GM21717 (cell line): ENCODE data around the gene MFAP5.
"Not testable (repeated sequence)": the region's sequence is repeated elsewhere in the genome, so short reads cannot be mapped to it uniquely, and the experiment has no call there.

ENCODE experiments used
- ATAC-seq: cut with Tn5 transposase; IDR thresholded peaks from one replicate; pipeline ENCODE4 v1.9.1; 2021; ENCODE audit warnings: mild to moderate bottlenecking, moderate library complexity; ENCODE audit not compliant: unreplicated experiment

The MFAP5 gene

DNA sequence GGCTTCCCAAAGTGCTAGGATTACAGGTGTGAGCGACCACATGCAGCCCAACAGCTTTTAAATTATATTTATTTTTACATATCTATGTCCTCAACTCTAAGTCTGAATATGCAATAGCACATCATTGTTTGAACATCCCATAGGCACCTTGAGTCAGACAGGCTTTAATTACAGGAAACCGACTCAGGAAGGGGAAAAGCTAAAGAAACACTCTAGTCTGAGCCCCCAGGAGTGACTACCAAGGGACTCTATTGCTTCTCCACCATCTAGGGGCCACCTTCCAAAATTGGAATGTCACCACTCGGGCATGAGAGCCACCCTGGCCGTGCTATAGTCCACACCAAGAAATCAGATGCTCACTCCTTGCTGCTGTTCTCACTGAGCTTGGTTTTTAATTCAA, 14.0 kb upstream of the MFAP5 start:
- ATAC-seq: no peak

DNA sequence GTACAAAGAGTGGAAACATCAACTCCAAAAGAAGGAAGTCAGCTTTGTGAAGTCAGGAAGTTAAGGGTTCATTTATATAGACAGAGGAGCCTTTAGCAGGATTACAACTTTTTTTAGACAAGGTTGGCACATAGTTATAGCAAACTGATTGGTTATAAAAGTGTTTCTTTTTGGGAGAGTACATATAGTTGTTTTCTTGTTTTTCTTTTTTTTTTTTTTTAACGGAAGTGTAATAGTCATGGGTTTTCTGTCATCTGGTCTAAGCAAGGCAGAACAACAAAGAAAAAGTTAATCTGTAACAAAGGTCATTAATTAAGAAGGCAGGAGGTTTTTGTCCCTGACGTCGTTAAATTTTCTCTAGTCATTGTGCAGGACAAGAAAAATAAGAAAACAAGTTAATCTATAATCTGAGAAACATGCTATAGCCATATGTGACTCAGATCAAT, 13.0 kb upstream of the MFAP5 start:
- ATAC-seq: no peak

DNA sequence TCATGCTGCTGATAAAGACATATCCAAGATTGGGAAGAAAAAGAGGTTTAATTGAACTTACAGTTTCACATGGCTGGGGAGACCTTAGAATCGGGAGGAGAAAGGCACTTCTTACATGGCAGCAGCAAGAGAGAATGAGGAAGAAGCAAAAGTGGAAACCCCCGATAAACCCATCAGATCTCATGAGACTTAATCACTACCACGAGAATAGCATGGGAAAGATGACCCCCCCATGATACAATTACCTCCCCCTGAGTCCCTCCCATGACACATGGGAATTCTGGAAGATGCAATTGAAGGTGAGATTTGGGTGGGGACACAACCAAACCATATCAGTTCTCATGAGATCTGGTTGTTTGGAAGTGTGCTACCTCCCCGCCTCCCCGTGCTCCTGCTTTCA, 9.8 kb upstream of the MFAP5 start:
- no peak for ATAC-seq

DNA sequence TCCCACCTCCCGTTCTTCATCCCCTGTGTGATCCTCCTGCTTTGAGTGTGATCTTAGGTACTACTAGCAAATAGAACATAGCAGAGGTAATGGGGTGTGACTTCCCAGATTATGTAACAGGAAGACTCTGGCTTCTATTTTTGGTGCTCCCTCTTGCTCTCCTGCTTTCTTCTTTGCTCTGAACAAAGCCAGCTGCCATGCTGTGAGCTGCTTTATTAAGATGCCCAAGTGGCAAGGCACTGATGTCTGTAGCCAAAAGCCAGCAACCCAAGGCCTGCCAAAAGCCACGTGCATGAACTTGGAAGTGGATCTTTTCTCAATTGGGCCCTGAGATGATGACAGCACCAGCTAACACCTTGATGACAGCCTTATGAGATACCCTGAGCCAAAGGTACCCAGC, 5.8 kb upstream of the MFAP5 start:
- no peak for ATAC-seq

DNA sequence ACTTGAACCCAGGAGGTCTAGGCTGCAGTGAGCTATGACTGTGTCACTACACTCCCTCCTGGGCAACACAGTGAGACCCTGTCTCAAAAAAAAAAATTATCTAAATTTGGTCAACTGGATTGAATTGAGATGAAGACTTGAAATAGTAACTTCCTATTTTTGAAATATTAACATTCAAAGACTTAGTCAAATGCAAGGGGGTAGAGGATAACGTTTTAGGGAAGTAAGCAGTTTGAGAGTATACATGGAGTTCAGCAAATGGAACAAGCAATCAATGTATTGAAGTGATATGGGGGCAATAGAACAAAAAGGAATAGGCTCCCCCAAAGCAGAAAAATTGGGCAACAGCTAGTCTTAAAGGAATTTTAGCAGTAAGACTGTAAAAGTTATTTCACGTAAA, 4.6 kb upstream of the MFAP5 start:
- no peak for ATAC-seq

DNA sequence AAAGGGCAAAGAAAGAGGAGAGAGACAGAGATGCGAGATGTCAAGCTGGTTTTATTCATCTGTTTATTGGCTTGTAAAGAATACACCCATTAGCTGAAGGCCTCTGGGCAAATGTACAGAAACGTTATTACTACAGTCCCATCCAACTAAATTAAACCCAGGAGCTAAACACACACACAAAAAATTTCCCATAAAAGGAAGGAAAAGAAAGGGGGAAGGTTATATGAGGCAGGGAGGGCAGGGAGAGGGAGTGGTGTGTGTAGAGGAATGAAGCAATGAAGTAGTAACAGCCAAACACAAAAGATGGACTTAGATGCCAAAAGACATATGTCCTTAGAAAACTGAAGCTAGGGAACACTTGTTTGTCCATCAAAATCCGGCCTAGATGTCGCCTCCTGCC, 3.1 kb upstream of the MFAP5 start:
- ATAC-seq: no peak

DNA sequence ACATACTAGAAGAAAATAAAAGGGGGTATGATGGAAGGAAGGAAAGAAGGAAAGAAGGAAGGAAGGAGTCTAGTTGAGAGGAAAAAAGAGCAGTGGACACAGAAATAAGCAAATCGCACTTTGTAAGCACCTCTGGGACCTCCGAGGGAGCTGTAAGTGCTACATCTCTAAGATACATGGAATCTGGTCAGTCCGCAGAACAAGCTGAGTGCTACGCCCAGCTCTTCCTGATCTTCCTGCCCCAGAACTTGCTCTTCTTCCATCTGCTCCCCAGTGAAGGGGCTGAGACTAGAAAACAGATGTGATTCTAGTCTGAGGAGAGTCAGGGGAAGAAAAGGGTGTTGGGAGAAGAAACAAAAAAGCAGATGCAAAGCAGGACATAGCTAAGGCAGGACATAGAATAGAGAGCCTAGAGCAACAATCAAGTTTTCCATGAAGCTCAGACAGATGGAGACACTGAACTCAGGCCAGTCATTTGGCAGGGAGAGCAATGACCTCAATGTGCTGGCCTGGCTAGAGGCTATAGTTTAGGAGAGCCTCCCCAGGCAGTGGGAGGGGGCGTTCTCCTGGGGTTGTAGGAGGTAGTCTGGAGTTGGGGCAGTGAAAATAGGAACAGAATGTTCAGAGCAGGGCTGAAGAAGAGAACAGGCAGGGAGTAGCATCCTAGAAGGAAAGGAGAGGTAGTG, 1.7 kb upstream of the MFAP5 start:
- no peak for ATAC-seq

DNA sequence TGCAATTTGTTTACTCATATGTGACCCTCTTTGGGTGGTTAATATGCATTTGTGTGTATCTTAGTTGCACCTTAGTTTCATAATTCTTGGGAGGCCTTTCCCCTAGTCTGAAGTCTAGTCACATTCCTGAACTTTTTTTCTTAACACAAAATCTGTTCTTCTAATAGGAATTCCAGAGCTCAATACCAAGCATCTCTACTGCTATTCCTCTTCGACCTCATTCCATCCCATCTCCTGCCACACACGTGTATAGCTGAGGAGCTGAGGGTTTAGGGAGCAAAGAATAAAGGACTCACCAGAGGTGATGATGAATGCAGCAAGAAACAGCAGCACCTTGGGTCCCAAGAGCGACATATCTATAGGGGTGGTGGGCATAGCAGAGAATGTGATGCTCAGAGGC, 875 bp downstream of the MFAP5 start:
- ATAC-seq: no peak

DNA sequence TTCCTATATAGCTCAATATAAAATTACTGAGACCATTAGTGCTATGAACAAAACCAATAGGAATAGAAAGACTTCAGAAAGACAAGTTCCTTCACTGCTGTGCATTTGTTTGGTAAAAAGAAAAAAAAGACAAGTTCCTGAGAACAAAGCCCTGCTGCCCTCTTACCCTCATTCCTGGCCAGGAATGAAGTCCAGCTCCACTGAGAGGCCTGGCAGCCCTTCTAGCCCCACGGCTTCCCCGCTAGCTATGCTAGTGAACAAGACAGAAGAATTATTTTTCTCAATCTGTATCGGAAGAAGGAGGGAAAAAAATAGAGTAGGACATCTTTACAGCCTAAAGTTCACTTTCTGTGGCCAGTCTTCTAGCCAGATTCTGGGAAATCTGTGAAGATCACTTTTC, 1.6 kb downstream of the MFAP5 start:
- no peak for ATAC-seq

DNA sequence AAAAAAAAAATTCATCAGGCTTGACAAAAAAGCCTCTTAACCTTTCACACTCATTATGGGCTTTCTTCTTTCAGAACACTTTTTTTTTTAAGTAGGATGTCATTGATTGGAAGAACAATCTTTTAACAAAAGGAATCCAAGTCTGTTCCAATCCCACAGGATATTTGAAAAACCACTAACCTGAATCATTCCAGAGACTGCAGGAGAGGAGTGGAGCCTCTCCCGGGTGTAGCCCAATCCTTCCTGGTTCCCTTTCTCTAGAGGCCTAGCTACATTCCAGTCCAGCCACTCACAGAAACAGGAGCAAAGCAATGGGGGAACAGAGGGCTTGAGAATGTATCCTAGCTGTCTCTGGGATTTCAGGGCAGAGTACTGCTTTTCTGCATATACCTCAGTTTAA, 4.3 kb downstream of the MFAP5 start:
- ATAC-seq: no peak

DNA sequence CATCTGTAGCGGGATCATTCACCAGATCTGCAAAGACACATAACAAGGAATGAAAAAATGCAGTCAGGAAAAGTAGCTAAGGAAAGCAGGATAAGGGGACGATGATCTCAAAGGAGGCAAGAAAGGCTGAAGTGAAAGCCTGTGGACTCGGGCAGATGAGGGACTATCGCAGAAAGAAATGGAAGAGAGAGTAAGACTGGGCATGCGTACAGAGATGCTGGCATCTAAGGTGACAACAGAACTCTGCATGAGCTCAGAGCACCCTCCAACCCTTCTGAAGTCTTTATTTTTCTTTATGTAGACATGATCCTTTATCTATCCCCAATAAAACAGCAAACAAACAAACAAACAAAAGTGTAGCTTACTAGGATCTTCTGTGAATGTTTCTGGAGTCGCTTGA, 7.2 kb downstream of the MFAP5 start:
- ATAC-seq: no peak

DNA sequence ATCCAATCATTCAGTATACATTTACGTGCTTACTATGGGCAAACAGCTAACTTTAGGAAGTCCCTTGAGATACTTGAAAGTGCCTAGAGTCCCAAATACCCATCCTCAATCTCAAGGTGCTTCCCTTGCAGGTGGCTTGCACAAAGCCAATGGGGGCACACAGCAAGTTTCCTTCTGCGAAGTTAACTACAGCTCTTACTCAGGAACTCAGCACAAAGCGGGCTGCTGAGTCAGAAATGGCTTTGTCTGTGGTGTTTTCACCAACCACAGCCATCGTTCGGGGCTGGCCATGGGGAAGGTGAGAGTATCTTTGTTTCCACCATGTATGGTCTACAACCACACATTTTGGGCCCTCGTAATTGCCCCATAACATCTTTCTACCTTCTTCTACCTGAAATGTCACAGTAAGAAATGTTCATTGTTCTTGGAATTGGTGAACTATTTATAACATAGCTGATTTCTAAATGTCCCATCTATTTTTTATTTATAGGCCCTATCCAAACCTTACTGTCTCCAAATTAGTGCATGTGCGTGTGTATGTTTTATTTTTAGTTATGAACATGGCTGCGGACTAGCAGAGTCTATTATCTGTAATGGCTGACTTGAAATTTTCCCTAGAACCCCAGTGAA, 13.9 kb downstream of the MFAP5 start:
- peak; percentile 62 for ATAC-seq

DNA sequence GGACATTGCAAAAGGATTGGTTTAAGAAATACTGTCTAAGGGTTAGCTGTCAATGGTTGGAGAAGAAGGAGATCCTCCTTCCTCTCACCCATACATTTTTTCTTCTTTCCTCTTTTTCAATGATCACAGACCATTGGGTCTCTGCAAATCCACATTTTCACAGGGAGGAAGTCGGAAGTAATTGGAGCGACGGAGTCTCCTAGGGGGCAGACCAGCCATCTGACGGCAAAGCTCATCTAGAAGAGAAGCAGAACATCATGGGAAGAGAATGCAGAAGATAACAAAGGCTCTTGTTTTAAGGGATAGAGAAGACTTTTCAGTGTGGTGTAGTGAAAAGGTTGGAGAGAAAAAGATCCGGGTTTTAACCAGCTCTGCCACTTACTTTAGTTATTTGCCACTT, 14.7 kb downstream of the MFAP5 start:
- no peak for ATAC-seq

DNA sequence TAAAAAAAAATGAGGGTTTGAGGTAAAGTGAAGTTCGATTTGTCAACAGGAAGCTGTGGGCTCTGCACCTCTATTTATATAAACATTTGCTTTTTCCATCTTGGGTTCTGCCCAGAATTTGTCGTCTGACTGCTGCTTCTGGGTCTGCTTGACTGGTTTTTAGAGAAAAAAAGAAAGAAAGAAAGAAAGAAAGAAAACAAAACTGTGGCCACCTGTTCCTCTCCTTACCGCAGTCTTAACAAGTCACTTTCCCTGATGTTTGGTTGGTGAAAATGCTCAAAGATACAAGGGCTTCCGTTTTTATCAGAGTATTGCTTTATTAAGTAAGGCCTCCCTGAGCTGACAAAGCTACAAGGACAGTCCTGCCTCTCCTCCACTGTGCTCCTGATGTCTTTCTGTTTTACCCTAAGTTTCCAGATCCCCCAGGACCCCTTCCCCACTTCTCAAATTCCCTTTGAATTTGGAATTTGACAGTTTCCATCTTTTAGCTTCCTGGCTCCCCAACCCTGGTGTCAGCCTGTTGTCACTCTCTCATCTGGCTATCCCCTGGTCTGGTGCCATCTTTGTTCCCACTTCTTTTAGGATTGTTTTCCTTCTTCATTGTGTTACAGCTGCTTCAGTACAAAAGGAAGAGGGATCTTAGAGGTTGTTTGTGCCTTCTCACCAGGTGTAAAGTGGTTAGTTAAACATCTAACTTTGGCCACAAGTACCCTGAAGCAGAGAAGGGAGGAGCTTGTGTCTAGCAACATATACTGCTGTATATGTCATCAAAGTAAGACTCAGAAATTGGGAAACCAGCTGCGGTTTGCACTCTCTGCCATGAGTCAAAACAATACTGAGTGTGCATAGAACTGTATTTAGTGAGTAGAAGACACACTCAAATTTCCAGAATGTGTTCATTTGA, 18.0 kb downstream of the MFAP5 start:
- peak; percentile 55 for ATAC-seq

DNA sequence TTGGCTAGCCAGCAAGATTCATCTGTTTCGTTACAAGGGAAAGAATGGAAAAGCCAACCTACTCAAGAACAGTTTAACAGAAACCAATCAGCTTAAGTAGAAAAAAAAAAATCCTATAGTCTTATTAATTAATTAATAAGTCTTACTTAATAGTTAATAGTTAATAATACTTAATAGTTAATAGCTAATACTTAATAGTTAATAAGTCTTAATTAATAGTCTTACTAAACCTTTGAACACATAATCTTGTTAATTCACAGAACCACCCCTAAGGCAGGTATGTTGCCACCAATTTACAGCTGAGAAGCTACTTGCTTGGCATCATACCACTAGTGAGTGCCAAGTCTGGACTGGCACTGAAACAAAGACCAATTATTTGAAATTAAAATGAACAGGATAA, 19.9 kb downstream of the MFAP5 start:
- ATAC-seq: no peak

DNA sequence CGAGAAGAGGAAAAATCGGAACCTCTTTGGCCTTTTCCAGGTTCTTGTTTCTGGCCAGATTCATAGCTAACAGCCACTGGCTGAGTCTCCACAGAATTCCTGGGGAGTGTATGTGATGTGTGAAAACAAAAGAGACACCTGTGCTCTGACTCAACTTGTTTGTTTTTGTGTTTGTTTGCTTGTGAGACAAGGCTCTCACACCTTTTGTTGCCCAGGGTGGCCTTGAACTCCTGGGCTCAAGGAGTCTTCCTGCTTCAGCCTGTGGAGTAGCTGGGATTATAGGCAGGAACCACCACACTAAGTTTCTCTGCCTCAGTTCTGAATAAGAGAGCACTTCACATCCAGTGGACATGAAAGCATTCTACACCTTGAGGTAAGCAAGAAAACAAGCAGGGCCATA, 22.7 kb downstream of the MFAP5 start:
- ATAC-seq: no peak

DNA sequence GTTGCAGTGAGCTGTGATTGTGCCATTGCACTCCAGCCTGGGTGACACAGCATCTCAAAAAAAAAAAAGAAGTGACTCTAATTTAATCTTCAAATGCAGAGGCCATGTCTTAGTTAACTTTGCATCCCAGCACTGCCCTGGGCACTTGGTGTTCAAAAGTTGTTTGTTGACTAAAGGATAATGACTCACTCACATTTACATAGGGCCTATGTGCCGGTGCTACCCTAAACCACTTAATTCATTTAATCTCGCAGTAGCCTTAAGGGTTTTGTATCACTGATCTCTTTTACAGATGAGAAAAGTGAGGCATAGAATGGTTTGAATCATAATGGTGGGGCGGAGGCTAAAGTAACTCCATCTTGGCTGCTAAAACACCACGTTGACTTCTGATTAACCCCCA, 23.7 kb downstream of the MFAP5 start:
- ATAC-seq: no peak

DNA sequence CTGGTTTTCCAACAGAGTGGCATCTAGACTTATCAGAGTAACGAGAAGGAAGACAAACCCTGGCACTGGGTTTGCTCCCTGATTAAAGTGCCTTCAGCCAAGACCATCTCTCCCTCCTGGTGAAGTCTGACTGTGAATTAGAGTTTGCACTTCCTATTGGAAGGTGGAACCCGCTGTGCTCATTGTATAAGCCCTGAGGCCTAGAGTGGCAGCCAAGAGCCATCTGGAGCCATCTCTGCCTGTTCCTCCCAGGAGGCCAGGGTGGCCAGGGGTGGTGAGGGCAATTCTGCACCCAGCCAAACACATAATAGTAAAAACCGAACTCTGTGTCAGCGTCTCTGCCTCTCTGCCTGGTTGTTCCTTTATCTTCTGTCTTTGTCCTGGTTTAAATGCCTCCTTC, 25.0 kb downstream of the MFAP5 start:
- ATAC-seq: no peak

DNA sequence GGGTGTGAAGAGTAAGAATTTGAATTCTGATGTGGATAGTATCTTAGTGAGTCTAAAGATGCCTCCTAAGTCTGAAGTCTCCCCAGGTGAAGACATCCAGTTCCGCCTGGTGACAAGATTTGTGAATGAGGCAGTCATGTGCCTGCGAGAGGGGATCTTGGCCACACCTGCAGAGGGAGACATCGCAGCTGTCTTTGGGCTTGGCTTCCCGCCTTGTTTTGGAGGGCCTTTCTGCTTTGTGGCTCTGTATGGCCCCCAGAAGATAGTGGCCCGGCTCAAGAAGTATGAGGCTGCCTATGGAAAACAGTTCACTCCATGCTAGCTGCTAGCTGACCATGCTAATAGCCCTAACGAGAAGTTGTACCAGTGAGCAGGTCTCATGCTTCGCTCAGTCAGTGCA, 25.4 kb downstream of the MFAP5 start:
- ATAC-seq: no peak

DNA sequence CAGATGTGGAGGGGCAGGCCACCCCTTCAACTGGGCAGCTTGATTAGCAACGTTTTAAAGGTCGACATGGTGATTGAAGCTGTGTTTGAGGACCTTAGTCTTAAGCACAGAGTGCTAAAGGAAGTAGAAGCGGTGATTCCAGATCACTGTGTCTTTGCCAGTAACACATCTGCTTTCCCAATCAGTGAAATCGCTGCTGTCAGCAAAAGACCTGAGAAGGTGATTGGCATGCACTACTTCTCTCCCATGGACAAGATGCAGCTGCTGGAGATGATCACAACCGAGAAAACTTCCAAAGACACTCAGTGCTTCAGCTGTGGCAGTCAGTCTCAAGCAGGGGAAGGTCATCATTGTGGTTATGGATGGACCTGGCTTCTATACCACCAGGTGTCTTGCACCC, 26.0 kb downstream of the MFAP5 start:
- no peak for ATAC-seq

DNA sequence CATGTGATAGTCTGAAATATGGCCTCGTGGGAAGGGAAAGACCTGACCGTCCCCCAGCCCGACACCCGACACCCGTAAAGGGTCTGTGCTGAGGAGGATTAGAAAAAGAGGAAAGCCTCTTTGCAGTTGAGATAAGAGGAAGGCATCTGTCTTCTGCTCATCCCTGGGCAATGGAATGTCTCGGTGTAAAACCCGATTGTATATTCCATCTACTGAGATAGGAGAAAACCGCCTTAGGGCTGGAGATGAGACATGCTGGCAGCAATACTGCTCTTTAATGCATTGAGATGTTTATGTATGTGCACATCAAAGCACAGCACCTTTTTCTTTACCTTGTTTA, 26.6 kb downstream of the MFAP5 start:
- not testable (repeated sequence) for ATAC-seq
